Measurements from ENCODE around the gene GUCY2D.
"Not testable (repeated sequence)": the region's sequence is repeated elsewhere in the genome, so short reads cannot be mapped to it uniquely, and the experiment has no call there.

Gene GUCY2D

GRCh38 chr17:8044819-8045810 is 42.7 kb downstream of the GUCY2D start:
- DNase-seq (ENCODE audit: low read depth) = no peak

DNA sequence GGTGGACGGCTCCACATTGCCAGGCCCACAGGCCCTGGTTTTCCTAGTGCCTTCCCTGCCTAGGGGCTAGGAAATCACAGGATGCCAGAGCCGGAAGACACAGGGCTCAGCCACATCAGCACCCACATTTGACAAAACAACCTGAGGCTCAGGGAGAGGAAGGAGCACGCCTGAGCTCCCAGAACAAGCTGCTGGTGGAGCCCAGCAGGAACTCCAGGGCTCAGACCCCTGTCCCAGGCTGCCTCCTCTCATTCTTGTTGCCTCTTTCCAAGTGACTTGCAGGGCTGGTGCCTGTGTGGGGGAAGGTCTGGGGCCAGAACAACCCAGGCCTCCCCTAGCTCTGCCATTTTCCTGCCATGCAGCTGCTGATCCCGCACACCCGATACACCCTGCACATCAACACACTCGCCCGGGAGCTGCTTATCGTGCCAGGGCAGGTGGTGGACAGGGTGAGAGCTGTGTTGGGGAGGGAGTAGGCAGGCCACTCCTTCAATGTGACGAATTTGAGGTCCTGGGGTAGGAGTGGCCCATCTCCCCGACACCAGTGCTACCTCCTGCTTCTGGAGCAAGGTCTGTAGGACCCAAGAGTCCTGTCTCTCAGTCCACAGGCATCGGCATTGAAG is 44.0 kb downstream of the GUCY2D start:
- no peak for DNase-seq (ENCODE audit: low read depth)

DNA sequence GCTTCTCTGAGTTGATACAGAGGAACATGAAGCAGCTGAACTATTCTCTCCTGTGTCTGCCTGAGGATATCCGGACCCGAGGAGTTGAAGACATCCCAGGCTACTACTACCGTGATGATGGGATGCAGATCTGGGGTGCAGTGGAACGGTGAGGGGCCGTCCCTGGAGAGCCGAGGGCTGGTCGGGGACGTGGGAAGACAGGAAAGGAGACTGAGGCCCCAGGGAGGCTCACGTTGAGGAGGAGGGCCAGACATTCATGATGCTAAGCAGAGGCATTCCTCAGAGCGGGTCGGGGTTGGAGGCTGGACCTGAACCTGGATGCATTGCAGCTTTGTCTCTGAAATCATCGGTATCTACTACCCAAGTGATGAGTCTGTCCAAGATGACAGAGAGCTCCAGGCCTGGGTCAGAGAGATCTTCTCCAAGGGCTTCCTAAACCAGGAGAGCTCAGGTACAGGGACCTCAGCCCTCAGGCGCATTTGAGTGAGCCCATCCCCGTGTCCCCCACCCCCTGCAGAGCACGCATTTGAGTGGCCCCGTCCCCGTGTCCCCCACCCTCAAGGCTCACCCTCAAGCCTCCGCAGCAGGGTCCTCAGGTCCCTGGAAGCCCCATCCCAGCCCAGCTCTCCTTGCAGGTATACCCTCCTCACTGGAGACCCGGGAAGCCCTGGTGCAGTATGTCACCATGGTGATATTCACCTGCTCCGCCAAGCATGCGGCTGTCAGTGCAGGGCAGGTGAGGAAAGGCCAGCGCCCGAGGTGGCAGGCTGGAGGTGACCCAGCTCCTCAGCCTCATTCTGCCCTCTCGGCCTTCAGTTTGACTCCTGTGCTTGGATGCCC is 44.7 kb downstream of the GUCY2D start:
- DNase-seq (ENCODE audit: low read depth) = no peak

DNA sequence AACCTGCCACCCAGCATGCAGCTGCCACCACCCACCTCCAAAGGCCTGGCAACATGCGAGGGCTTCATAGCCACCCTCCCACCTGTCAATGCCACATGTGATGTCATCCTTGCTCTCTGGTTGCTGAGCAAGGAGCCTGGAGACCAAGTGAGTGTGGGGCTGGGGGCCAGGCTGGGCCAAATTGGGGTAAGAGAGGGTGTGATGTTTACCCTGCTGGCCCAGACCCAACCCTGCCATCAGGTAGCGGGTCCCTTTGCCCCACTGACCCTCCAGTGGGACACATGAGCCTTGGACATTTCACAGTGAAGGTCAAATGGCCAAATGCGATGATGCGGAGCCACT is 45.3 kb downstream of the GUCY2D start:
- no peak for DNase-seq (ENCODE audit: low read depth)

GRCh38 chr17:8048236-8048635 is 45.8 kb downstream of the GUCY2D start:
- DNase-seq (ENCODE audit: low read depth) = no peak

GRCh38 chr17:8048736-8049135 is 46.3 kb downstream of the GUCY2D start:
- DNase-seq (ENCODE audit: low read depth) = no peak

- no peak for DNase-seq (ENCODE audit: low read depth)
These were observed 49.4 kb downstream of the GUCY2D start for GRCh38 chr17:8051831-8052230.

DNA sequence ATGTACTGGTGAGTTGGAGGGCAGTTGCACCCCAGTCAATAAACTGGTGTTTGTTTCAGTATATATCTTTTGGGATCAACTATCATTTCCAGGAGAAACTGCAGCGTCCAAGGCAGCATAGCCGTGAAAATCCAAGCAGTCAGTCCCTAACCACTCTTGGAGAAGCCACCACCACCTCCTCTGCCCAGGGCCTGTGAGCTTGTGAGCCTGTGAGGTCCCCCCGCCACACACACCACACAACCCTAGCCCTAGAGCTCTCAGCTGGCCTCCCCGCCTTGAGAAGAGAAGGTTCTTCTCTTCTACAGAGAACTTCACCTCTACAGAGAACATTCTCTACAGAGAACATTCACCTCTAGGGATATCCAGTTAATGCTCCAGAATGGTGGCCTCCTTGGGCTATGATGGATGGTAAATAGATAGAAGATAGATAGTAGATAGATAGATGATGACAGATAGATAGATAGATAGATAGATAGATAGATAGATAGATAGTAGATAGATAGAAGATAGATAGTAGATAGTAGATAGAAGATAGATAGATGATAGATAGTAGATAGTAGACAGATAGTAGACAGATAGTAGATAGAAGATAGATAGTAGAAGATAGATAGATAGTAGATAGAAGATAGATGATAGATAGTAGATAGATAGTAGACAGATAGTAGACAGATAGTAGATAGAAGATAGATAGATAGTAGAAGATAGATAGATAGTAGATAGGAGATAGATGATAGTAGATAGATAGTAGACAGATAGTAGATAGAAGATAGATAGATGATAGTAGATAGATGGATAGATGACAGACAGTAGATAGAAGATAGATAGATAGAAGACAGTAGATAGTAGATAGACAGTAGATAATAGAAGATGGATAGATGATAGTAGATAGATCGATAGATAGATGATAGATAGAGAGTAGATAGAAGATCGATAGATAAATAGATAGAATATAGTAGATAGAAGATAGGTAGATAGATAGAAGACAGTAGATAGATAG is 50.1 kb downstream of the GUCY2D start:
- no peak for DNase-seq (ENCODE audit: low read depth)

DNA sequence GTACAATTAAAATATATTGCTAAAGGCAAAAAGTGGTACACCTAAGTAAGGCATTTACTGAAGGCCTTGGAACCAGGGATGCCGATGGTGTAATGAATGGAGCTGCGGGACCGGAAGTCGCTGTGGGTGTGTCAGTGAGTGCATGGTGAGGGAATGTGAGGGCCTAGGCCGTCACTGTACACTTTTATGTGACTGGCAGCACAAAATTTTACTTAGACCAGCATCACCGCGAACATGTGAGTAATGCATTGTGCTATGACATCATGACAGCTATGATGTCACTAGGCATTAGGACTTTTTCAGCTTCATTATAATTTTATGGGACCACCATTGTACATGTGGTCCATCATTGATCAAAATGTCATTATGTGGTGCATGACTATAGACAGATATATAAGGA is 51.2 kb downstream of the GUCY2D start:
- no peak for DNase-seq (ENCODE audit: low read depth)

- DNase-seq (ENCODE audit: low read depth) = no peak
These were observed 53.4 kb downstream of the GUCY2D start for GRCh38 chr17:8055851-8056231.

- no peak for DNase-seq (ENCODE audit: low read depth)
These were observed 54.0 kb downstream of the GUCY2D start for GRCh38 chr17:8056232-8056975.

GRCh38 chr17:8056976-8057625 is 54.7 kb downstream of the GUCY2D start:
- no peak for DNase-seq (ENCODE audit: low read depth)

DNA sequence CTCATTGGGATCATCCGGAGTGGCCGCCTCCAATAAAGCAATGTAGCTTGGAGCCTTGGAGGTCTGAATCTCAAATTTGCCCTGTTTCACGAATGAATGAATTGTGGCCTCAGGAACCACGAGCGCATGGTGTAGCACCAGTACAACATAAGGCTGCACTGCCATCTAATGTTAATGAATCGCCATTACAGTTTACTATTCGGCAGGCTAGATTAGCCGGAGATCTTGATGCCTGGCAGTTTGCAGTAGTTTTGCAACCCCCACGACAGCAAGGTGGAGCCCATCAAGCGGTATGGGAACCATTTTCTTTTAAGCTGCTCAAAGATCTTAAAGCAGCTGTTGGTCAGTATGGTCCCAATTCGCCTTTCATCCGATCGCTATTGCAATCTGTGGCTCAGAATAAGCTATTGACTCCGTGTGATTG is 55.3 kb downstream of the GUCY2D start:
- peak; percentile 20 for DNase-seq (ENCODE audit: low read depth)

DNA sequence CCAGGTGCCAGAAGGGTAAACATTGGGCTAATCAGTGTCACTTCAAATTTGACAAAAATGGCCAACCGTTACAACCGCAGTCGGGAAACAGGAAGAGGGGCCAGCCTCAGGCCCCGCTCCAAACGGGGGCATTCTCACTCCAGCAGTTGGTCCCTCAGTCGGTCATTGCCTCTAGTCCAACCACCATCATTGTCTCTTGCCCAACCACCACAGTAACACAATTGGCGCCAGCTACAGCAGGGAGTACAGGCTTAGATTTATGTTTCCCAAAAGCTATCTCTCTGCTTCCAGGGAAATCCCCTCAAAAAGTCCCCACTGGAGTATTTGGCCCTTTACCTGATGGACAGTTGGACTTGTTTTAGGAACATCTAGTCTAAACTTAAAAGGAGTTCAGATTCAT is 56.7 kb downstream of the GUCY2D start:
- DNase-seq (ENCODE audit: low read depth) = no peak

- peak; percentile 31 for DNase-seq (ENCODE audit: low read depth)
These were observed 57.9 kb downstream of the GUCY2D start for GRCh38 chr17:8060274-8060673.

GRCh38 chr17:8061851-8062250 is 59.4 kb downstream of the GUCY2D start:
- DNase-seq (ENCODE audit: low read depth) = not testable (repeated sequence)

DNA sequence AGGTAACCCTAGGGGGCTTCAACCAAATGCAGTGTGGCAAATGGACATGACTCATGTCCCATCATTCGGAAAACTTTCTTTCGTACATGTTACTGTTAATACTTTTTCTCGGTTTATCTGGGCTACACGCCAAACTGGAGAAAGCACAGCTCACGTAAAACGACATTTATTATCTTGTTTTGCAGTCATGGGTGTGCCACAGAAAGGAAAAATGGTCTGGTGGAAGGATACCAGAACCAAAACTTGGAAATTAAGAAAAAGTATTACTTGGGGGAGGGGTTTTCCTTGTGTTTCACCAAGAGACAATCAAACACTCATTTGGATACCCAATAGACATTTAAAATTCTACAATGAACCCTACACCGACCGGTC is 60.0 kb downstream of the GUCY2D start:
- no peak for DNase-seq (ENCODE audit: low read depth)

DNA sequence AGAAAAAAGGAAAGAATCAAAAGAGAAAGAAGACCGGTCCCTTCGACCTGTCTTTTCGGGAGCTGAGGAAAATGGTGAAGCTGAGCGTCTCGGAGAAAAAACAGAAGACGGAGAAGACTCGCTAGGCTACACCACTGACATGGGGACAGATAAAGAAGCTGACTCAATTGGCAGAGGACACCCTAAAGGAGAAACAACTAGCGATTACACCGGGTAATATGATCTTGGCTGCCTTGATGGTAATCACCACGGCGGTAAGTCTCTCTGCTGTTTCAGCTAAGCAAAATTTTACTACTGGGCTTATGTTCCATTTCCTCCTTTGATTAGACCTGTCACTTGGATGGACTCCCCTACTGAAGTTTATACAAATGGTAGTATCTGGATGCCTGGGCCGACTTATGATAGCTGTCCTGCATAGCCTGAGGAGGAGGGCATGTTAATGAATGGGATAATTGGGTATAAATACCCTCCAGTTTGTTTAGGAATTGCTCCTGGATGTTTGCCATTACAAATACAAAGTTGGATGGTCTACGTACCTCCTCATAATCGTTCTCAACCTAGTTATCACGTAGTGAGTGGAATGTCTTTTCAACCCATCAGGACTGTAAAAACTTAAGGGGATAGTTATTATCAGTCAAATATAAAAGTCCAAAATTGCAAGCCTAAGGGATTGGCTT is 60.5 kb downstream of the GUCY2D start:
- no peak for DNase-seq (ENCODE audit: low read depth)

GRCh38 chr17:8063761-8064534 is 61.5 kb downstream of the GUCY2D start:
- no peak for DNase-seq (ENCODE audit: low read depth)

Data from activated gamma-delta T cell treated with anti-CD3 and anti-CD28 coated beads, Interleukin-2, amount 50 U/mL, for 16 hours (primary cell).